Measurements from ENCODE around the gene ZNF507.

DNA sequence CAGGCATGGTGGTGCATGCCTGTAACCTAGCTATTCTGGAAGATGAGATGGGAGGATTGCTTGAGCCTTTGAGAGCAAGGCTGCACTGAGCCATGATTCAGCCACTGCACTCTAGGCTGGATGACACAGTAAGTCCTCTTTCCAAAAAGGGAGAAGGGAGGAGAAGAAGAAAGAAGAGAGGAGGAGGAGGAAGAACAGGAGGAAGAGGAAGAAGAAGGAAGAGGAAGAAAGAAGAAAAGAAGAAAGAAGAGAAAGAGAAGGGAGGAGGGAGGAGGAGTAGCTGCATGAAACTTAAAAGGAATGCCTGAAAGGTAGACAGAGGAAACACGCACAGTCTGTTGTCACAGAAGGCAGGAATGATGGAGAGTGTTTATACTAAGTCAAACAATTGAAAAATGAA is 56.6 kb downstream of the ZNF507 start:
- TF ChIP-seq, protein P1, sequence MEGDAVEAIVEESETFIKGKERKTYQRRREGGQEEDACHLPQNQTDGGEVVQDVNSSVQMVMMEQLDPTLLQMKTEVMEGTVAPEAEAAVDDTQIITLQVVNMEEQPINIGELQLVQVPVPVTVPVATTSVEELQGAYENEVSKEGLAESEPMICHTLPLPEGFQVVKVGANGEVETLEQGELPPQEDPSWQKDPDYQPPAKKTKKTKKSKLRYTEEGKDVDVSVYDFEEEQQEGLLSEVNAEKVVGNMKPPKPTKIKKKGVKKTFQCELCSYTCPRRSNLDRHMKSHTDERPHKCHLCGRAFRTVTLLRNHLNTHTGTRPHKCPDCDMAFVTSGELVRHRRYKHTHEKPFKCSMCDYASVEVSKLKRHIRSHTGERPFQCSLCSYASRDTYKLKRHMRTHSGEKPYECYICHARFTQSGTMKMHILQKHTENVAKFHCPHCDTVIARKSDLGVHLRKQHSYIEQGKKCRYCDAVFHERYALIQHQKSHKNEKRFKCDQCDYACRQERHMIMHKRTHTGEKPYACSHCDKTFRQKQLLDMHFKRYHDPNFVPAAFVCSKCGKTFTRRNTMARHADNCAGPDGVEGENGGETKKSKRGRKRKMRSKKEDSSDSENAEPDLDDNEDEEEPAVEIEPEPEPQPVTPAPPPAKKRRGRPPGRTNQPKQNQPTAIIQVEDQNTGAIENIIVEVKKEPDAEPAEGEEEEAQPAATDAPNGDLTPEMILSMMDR (IDR thresholded peaks at IDR 0.05; ENCODE audit: low read depth, low read length): no peak
- TF ChIP-seq EZH2phosphoT487 (IDR thresholded peaks at IDR 0.05; ENCODE audit: low read depth): no peak

Data from OCI-LY3 (cell line).